NCI-H2227 treated with DMSO at 0.1 percent for 48 hours (cell line): ENCODE results near the gene DFFB.
"Not testable (repeated sequence)": the region's sequence is repeated elsewhere in the genome, so short reads cannot be mapped to it uniquely, and the experiment has no call there.

Experiments used
- DNase-seq: peaks from one replicate; lab custom pipeline; 2025; lab: John Stamatoyannopoulos, UW

Gene DFFB

GRCh38 chr1:3910049-3910731, 52.9 kb downstream of the DFFB start:
- no peak for DNase-seq

GRCh38 chr1:3910857-3911845, 53.9 kb downstream of the DFFB start:
- DNase-seq, result peak; percentile 56

GRCh38 chr1:3911981-3912808, 54.9 kb downstream of the DFFB start:
- no peak for DNase-seq

- DNase-seq, result no peak
These were observed 55.8 kb downstream of the DFFB start for GRCh38 chr1:3912809-3913685.

- no peak for DNase-seq
These were observed 57.1 kb downstream of the DFFB start for GRCh38 chr1:3914331-3914851.

GRCh38 chr1:3914911-3915310, 57.6 kb downstream of the DFFB start:
- DNase-seq, result no peak

GRCh38 chr1:3915551-3916121, 58.4 kb downstream of the DFFB start:
- no peak for DNase-seq

GRCh38 chr1:3917761-3918160, 60.5 kb downstream of the DFFB start:
- DNase-seq, result no peak

GRCh38 chr1:3918359-3918758, 61.1 kb downstream of the DFFB start:
- DNase-seq, result not testable (repeated sequence)

GRCh38 chr1:3918966-3919611, 61.8 kb downstream of the DFFB start:
- DNase-seq, result no peak

- no peak for DNase-seq
These were observed 62.4 kb downstream of the DFFB start for GRCh38 chr1:3919706-3920105.

- DNase-seq, result no peak
These were observed 64.5 kb downstream of the DFFB start for GRCh38 chr1:3921765-3922164.

- no peak for DNase-seq
These were observed 65.0 kb downstream of the DFFB start for GRCh38 chr1:3922201-3922725.

GRCh38 chr1:3922851-3923250, 65.6 kb downstream of the DFFB start:
- no peak for DNase-seq

GRCh38 chr1:3923378-3924185, 66.3 kb downstream of the DFFB start:
- no peak for DNase-seq

- DNase-seq, result no peak
These were observed 67.0 kb downstream of the DFFB start for GRCh38 chr1:3924186-3924824.

GRCh38 chr1:3924825-3925220, 67.5 kb downstream of the DFFB start:
- DNase-seq, result no peak

- no peak for DNase-seq
These were observed 68.0 kb downstream of the DFFB start for GRCh38 chr1:3925256-3925655.

GRCh38 chr1:3925762-3926161, 68.5 kb downstream of the DFFB start:
- DNase-seq, result no peak
